ENCODE data around the gene NDUFB5. TPM values are rescaled to one million over a fixed set of nuclear protein-coding genes. Genes with fewer than 3 reads are reported as not detected.

Gene NDUFB5
- polyA plus RNA-seq, 1 of the 3 experiments (the other 2 are of a cell fraction) = 35.3 TPM

GRCh38 chr3:179666436-179667035 is 61.9 kb downstream of the NDUFB5 start:
- H3K9me2 ChIP-seq = no peaks in the 10 kb centered on the region
- no peak overlapping the region for H3K9ac ChIP-seq
- no peak overlapping the region for H3K4me3 ChIP-seq (ENCODE audit: low read depth in 2 of 2, low read length in 1 of 2)
- H3K79me2 ChIP-seq (ENCODE audit: insufficient read depth) = peaks cover 99% of the 10 kb centered on the region
- DNase-seq = peak; percentile 64
- 63% methylated on average over 7 of the region's 8 CpGs for WGBS (ENCODE audit: low lambda C conversion rate)
- no peaks in the 10 kb centered on the region for H3K36me3 ChIP-seq (replicated peaks in 1 of 2; ENCODE audit: control insufficient read depth in 1 of 2, insufficient read depth in 2 of 2, low read length in 1 of 2)
- H3K4me2 ChIP-seq = no peak overlapping the region
- no peaks in the 10 kb centered on the region for H3K9me3 ChIP-seq
- no peak overlapping the region for H3K27ac ChIP-seq (ENCODE audit: low read depth in 2 of 2, low read length in 1 of 2)
- peaks cover 5 to 12% of the 10 kb centered on the region in 2 experiments; a peak in 2 of 4 replicates for H3K4me1 ChIP-seq (ENCODE audit: control insufficient read depth in 1 of 2, insufficient read depth in 2 of 2, low read depth in 1 of 2, low read length in 1 of 2)
- peaks cover 7% of the 10 kb centered on the region for H3F3A ChIP-seq (replicated peaks; ENCODE audit: insufficient read depth)
- ChIA-PET POLR2A (interaction anchor here (1.1 kb wide), 1 partner anchor 14 kb away, joined by 3 read pairs; no protein-coding TSS in a partner anchor), CTCF (interaction anchor here (1.1 kb wide), 1 partner anchor 17 kb away, joined by 4 read pairs; no protein-coding TSS in a partner anchor)
- peaks cover 41% of the 10 kb centered on the region; the same call in 1 of the 2 replicates for H4K20me1 ChIP-seq (ENCODE audit: insufficient read depth)
- no peaks in the 10 kb centered on the region for H3K27me3 ChIP-seq (ENCODE audit: insufficient read depth)
- TF ChIP-seq MXI1 (IDR thresholded peaks at IDR 0.05; ENCODE audit: low read depth, low read length) = peak; percentile 94
- TF ChIP-seq, protein P1, sequence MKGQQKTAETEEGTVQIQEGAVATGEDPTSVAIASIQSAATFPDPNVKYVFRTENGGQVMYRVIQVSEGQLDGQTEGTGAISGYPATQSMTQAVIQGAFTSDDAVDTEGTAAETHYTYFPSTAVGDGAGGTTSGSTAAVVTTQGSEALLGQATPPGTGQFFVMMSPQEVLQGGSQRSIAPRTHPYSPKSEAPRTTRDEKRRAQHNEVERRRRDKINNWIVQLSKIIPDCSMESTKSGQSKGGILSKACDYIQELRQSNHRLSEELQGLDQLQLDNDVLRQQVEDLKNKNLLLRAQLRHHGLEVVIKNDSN (IDR thresholded peaks at IDR 0.05; ENCODE audit: borderline replicate concordance, low read depth) = no peak
- no peak overlapping the region for H2AFZ ChIP-seq (ENCODE audit: low read depth)

DNA sequence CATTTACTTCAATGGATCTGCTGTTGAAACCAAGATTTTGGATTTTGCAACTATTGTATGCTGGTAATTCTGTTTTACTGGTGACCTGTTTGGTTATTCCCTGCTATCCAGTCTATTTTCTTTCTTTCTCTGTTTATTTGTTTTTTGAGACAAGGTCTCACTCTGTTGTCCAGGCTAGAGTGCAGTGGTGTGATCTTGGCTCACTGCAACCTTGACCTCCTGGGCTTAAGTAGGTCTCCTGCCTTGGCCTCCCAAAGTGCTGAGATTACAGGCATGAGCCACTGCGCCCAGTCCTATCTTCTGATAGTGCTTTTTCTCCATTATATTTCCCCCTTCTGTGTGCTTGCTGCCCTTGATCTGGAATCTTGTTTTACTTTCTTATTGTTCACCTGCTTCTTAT is 63.8 kb downstream of the NDUFB5 start:
- TF ChIP-seq TCF12 (IDR thresholded peaks at IDR 0.05) (no peak), ELF1 (IDR thresholded peaks at IDR 0.05) (no peak), MEF2A (IDR thresholded peaks at IDR 0.05; ENCODE audit: borderline replicate concordance, low read depth) (no peak), EP300 (IDR thresholded peaks at IDR 0.05; ENCODE audit: borderline replicate concordance in 1 of 2, low read depth in 1 of 2, low read length in 1 of 2) (no peak), GATA2 (CRISPR knock-in tag; IDR thresholded peaks at IDR 0.05) (no peak), NFIC (IDR thresholded peaks at IDR 0.05; ENCODE audit: borderline replicate concordance) (no peak), IRF3 (IDR thresholded peaks at IDR 0.05; ENCODE audit: low read depth, low read length) (no peak), RAD21 (IDR thresholded peaks at IDR 0.05; ENCODE audit: low read length) (no peak), GABPA (IDR thresholded peaks at IDR 0.05; ENCODE audit: low read depth) (no peak), NRF1 (IDR thresholded peaks at IDR 0.05; ENCODE audit: low read depth, low read length) (no peak), JUND (IDR thresholded peaks at IDR 0.05) (no peak), SMC3 (IDR thresholded peaks at IDR 0.05; ENCODE audit: low read depth, low read length) (no peak), REST (IDR thresholded peaks at IDR 0.05; ENCODE audit: low read depth, low read length) (no peak)
- TF ChIP-seq, protein P2, sequence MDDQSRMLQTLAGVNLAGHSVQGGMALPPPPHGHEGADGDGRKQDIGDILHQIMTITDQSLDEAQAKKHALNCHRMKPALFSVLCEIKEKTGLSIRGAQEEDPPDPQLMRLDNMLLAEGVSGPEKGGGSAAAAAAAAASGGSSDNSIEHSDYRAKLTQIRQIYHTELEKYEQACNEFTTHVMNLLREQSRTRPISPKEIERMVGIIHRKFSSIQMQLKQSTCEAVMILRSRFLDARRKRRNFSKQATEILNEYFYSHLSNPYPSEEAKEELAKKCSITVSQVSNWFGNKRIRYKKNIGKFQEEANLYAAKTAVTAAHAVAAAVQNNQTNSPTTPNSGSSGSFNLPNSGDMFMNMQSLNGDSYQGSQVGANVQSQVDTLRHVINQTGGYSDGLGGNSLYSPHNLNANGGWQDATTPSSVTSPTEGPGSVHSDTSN (IDR thresholded peaks at IDR 0.05) = no peak
- TF ChIP-seq, protein P3, sequence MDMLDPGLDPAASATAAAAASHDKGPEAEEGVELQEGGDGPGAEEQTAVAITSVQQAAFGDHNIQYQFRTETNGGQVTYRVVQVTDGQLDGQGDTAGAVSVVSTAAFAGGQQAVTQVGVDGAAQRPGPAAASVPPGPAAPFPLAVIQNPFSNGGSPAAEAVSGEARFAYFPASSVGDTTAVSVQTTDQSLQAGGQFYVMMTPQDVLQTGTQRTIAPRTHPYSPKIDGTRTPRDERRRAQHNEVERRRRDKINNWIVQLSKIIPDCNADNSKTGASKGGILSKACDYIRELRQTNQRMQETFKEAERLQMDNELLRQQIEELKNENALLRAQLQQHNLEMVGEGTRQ (IDR thresholded peaks at IDR 0.05; ENCODE audit: borderline replicate concordance, low read depth, low read length) = no peak
- TF ChIP-seq, protein P1 (IDR thresholded peaks at IDR 0.05; ENCODE audit: borderline replicate concordance, low read depth) = no peak
- Histone ChIP-seq H3K27me3 (ENCODE audit: insufficient read depth) (no peaks in the 10 kb centered on the region), H2AFZ (ENCODE audit: low read depth) (no peak overlapping the region), H3K27ac (ENCODE audit: low read depth in 2 of 2, low read length in 1 of 2) (no peak overlapping the region), H3K4me3 (ENCODE audit: low read depth in 2 of 2, low read length in 1 of 2) (no peak overlapping the region), H3K79me2 (ENCODE audit: insufficient read depth) (peaks cover 99% of the 10 kb centered on the region), H3K4me1 (ENCODE audit: control insufficient read depth in 1 of 2, insufficient read depth in 2 of 2, low read depth in 1 of 2, low read length in 1 of 2) (peaks cover 10 to 12% of the 10 kb centered on the region in 2 experiments; a peak in 3 of 4 replicates), H3K9ac (no peak overlapping the region), H3K4me2 (no peak overlapping the region), H3K9me3 (no peaks in the 10 kb centered on the region), H3K9me2 (no peaks in the 10 kb centered on the region), H3F3A (replicated peaks; ENCODE audit: insufficient read depth) (peaks cover 7% of the 10 kb centered on the region), H3K36me3 (replicated peaks in 1 of 2; ENCODE audit: control insufficient read depth in 1 of 2, insufficient read depth in 2 of 2, low read length in 1 of 2) (no peaks in the 10 kb centered on the region), H4K20me1 (ENCODE audit: insufficient read depth) (peaks cover 51% of the 10 kb centered on the region; the same call in 1 of the 2 replicates)
- POLR2A ChIA-PET = no interaction called here
- no peak for DNase-seq
- CTCF ChIA-PET = no interaction called here
- WGBS (ENCODE audit: low lambda C conversion rate) = 100% methylated on average over 1 of the region's 1 CpG
